ENCODE data around the gene TNFRSF12A. TPM values are rescaled to one million over a fixed set of nuclear protein-coding genes. Genes with fewer than 3 reads are reported as not detected.
"Not testable (repeated sequence)": the region's sequence is repeated elsewhere in the genome, so short reads cannot be mapped to it uniquely, and the experiment has no call there.

Gene TNFRSF12A
- total RNA-seq, 1 donor from 2014 or later = 4.2 TPM

DNA sequence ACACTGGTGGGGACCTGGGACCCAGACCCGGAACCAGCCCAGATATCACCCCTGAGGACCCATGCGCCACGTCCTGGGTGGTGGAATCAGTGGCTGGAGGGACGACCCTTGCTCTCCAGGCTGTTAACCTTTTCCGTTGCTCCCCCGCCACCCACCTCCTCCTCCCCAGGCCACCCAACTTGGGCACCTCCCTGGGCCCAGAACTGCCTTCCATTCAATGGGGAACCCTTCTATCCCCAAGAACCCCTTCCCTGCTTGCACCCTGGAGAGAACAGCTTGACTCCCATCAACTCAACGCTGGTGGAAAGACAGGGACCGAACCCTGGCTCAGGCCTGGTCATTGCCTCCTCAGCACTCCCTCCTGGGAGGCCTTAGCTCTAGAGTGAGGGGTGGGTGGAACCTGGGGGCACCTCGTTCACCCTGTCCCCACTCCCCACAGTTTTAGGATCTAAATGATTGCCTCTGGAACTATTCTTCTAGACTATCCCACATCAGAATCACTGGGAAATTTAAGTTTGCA lies 39.6 kb downstream of the TNFRSF12A start:
- intact Hi-C loops (cut with micrococcal nuclease) = loop anchor here (1.0 to 10.0 kb wide), 9 partner anchors 15 to 1248 kb away; partner anchors contain the start of genes HCFC1R1, THOC6 and TNFRSF12A

DNA sequence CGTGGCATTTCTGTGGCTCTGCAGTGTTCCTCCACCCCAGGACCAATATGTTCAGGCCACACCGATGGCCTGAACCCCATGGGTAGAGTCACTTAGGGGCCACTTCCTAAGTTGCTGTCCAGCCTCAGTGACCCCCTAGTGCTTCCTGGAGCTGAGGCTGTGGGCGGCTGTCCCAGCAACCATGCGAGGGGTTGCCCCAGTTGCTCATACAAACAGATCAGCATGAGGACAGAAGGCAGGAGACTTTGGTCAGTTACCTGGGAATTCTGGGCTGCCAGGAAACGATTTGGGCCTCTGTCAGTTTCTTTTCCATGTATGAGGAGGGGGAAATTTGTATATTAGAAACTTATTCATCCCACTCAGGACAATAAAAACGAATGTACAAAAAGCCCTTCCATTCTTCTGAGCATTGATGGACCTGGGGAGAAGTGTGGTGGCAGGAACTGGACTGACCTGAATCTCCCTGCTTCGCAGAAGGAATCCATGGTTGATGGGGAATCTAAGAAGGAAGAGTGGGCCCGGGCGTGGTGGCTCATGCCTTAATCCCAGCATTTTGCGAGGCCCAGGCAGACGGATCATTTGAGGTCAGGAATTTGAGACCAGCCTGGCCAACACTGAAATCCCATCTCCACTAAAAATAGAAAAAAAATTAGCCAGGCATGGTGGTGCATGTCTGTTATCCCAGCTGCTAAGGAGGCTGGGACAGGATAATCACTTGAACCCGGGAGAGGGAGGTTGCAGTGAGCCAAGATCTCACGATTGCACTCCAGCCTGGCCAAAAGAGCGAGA lies 40.4 kb downstream of the TNFRSF12A start:
- intact Hi-C loops (cut with micrococcal nuclease) = no loop called here

DNA sequence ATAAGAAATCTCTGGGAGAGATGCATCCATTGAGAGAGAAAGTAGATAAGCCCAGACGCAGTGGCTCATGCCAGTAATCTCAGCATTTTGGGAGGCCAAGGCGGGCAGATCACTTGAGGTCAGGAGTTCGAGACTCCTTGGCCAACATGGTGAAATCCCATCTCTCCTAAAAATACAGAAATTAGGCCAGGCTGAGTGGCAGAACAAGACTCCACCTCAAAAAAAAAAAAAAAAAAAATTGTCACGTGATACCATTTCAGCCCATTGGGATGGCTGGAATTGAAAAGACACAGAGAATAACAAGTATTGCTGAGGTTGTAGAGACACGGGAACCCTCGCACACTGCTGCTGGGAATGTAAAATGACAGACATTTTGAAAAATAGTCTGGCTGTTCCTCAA lies 42.4 kb downstream of the TNFRSF12A start:
- intact Hi-C loops (cut with micrococcal nuclease) = no loop called here

GRCh38 chr16:3063625-3064386 lies 43.6 kb downstream of the TNFRSF12A start:
- intact Hi-C loops (cut with micrococcal nuclease) = no loop called here

GRCh38 chr16:3065069-3065741 lies 45.0 kb downstream of the TNFRSF12A start, which contains the start of gene IL32:
TSS of gene IL32 (plus strand) at chr16:3065640. CDS start at chr16:3065812, 172 bp downstream.
- intact Hi-C loops (cut with micrococcal nuclease) = loop anchor here (1.0 kb wide), 2 partner anchors 10 to 59 kb away; no protein-coding TSS in a partner anchor

DNA sequence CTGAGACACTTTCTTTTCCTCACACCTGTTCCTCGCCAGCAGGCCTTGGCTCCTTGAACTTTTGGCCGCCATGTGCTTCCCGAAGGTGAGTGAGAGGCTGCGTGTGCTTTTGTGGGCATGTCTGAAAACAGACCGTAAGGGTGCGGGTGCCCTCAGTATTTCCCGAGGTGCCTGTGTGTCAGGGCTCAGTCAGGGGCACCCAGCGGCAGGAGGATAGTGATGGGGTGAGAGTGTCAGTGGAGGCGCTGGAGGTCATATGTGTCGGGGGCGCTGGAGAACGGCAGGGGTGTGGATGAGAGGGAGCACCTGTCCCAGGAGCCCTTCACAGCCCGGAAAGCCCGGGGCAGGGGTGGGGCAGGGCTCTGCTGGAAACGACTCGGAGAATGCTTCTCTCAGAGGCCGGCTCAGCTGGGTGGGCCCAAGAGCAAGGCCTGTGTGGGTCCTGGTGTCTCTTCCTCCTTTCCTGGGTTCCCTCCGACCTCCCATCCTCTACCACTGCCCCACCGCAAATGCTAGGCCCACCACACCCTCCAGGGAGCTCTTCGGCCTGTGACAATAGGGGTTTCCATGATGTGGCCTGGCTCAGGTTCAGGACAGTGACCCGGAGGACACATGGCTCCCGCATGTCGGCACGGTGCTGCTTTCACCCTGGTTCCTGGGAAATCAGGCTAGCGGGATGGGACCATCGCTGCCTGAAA lies 45.7 kb downstream of the TNFRSF12A start:
- intact Hi-C loops (cut with micrococcal nuclease) = loop anchor here (1.0 kb wide), 2 partner anchors 9 to 58 kb away; no protein-coding TSS in a partner anchor

DNA sequence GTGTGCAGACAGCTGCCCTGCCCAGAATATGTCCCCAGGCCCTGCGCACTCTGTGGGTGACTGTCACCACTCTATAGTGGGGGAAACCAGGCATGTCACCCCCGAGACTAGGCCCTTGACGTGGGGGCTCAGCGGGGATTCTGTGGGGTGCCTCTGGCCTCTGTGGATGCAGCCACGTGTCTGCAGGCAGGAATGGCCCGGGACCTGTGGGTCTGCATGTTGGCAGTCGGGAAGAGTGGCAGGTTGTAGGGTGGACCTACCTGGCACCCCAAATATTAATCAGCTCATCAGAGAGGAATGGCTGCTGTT lies 46.2 kb downstream of the TNFRSF12A start:
- intact Hi-C loops (cut with micrococcal nuclease) = no loop called here

GRCh38 chr16:3068487-3068886 lies 48.3 kb downstream of the TNFRSF12A start:
- intact Hi-C loops (cut with micrococcal nuclease) = no loop called here

DNA sequence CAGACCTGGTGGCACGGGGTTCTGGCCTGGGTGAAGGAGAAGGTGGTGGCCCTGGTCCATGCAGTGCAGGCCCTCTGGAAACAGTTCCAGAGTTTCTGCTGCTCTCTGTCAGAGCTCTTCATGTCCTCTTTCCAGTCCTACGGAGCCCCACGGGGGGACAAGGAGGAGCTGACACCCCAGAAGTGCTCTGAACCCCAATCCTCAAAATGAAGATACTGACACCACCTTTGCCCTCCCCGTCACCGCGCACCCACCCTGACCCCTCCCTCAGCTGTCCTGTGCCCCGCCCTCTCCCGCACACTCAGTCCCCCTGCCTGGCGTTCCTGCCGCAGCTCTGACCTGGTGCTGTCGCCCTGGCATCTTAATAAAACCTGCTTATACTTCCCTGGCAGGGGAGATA lies 49.0 kb downstream of the TNFRSF12A start:
- intact Hi-C loops (cut with micrococcal nuclease) = not testable (repeated sequence)

DNA sequence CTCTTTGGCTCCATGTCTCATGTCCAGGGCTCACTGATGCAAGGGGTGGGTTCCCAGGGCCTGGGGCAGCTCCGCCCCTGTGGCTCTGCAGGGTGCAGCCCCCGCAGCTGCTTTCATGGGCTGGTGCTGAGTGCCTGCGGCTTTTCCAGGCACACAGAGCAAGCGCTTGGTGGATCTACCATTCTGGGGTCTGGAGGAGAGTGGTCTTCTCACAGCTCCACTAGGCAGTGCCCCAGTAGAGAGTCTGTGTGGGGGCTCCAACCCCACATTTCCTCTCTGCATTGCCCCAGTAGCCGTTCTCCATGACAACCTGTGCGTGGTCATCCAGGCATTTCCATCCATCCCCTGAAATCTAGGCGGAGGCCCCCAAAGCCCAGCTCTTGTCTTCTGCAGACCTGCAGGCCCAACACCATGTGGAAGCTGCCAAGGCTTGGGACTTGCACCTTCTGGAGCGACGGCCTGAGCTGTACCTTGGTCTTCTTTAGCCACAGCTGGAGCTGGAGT lies 50.5 kb downstream of the TNFRSF12A start:
- intact Hi-C loops (cut with micrococcal nuclease) = loop anchor here (10.0 kb wide), 1 partner anchor 434 kb away; the partner anchor contains the start of gene CLUAP1

- intact Hi-C loops (cut with micrococcal nuclease) = loop anchor here (10.0 kb wide), 1 partner anchor 433 kb away; the partner anchor contains the start of gene CLUAP1
Measured at GRCh38 chr16:3071655-3072054, 51.5 kb downstream of the TNFRSF12A start.

Other genes starting within 250 kb of the TNFRSF12A start
- gene ELOB, start 243.1 kb upstream of the TNFRSF12A start, total RNA-seq = 263 and 264 TPM in 2 replicates
- gene PRSS33, start 232.8 kb upstream of the TNFRSF12A start, total RNA-seq = not detected in 2 replicates
- gene PRSS41, start 221.9 kb upstream of the TNFRSF12A start, total RNA-seq = not detected in 2 replicates
- gene PRSS21, start 203.1 kb upstream of the TNFRSF12A start, total RNA-seq = 5.0 and 6.5 TPM in 2 replicates
- 23.2 and 24.3 TPM in 2 replicates for gene ZG16B, start 190.1 kb upstream of the TNFRSF12A start, total RNA-seq
- gene PRSS22, start 162.2 kb upstream of the TNFRSF12A start, total RNA-seq = not detected in 2 replicates
- gene FLYWCH2, start 137.2 kb upstream of the TNFRSF12A start, total RNA-seq = 21.1 and 24.2 TPM in 2 replicates
- 74.3 and 83.1 TPM in 2 replicates for gene FLYWCH1, start 108.4 kb upstream of the TNFRSF12A start, total RNA-seq
- not detected in 2 replicates for gene KREMEN2, start 56.1 kb upstream of the TNFRSF12A start, total RNA-seq
- gene PAQR4, start 51.0 kb upstream of the TNFRSF12A start, total RNA-seq = 31.9 and 32.3 TPM in 2 replicates
- gene PKMYT1, start 39.9 kb upstream of the TNFRSF12A start, total RNA-seq = 91.5 and 92.0 TPM in 2 replicates
- gene CLDN9, start 7.4 kb upstream of the TNFRSF12A start, total RNA-seq = 0.10 TPM in 1 of 2 replicates, not detected in the other
- gene CLDN6, start 2.2 kb upstream of the TNFRSF12A start, total RNA-seq = not detected in 2 replicates
- gene HCFC1R1, start 3.6 kb downstream of the TNFRSF12A start, total RNA-seq = 27.9 and 28.1 TPM in 2 replicates
- gene THOC6, start 3.7 kb downstream of the TNFRSF12A start, total RNA-seq = 45.2 and 46.6 TPM in 2 replicates
- gene BICDL2, start 16.6 kb downstream of the TNFRSF12A start, total RNA-seq = 0.51 and 0.61 TPM in 2 replicates
- 93.6 and 93.9 TPM in 2 replicates for gene MMP25, start 26.2 kb downstream of the TNFRSF12A start, total RNA-seq
- gene IL32, start 45.3 kb downstream of the TNFRSF12A start, total RNA-seq = 4,509 and 4,510 TPM in 2 replicates
- gene ZSCAN10, start 78.9 kb downstream of the TNFRSF12A start, total RNA-seq = 0.12 and 0.24 TPM in 2 replicates
- gene ZNF205, start 92.2 kb downstream of the TNFRSF12A start, total RNA-seq = 0.15 TPM in 1 of 2 replicates, not detected in the other
- 11.3 and 13.3 TPM in 2 replicates for gene ZNF213, start 114.7 kb downstream of the TNFRSF12A start, total RNA-seq
- not detected in 2 replicates for gene OR1F1, start 167.8 kb downstream of the TNFRSF12A start, total RNA-seq
- gene ZNF200, start 214.8 kb downstream of the TNFRSF12A start, total RNA-seq = 19.6 and 20.1 TPM in 2 replicates
- gene MEFV, start 236.3 kb downstream of the TNFRSF12A start, total RNA-seq = 0.32 TPM in 1 of 2 replicates, not detected in the other